HUES6 (cell line): ENCODE measurements around the gene GFRA3.

ENCODE experiments used
- H3K27ac ChIP-seq: 2 replicates; pipeline ENCODE4 v1.7.0; 2013; ENCODE audit warnings: low read depth, mild to moderate bottlenecking, low read length, inconsistent platforms
- H3K27me3 ChIP-seq: 2 replicates; pipeline ENCODE4 v1.6.1; 2013; ENCODE audit warnings: low read length; ENCODE audit not compliant: control insufficient read depth, insufficient read depth
- H3K36me3 ChIP-seq: 2 replicates; pipeline ENCODE4 v1.6.1; 2013; ENCODE audit warnings: low read length; ENCODE audit not compliant: control insufficient read depth, insufficient read depth
- H3K4me1 ChIP-seq: 2 replicates; pipeline ENCODE4 v1.6.1; 2013; ENCODE audit warnings: low read length; ENCODE audit not compliant: control insufficient read depth, insufficient read depth
- H3K4me3 ChIP-seq: 2 replicates; pipeline ENCODE4 v1.5.1; 2013; ENCODE audit warnings: low read depth, low read length
- H3K9ac ChIP-seq: one replicate; pipeline ENCODE4 v1.6.1; 2013; ENCODE audit warnings: mild to moderate bottlenecking, low read length
- H3K9me3 ChIP-seq: 2 replicates; pipeline ENCODE4 v1.6.1; 2013; ENCODE audit warnings: low read depth, low read length; ENCODE audit not compliant: control insufficient read depth, insufficient read depth

GFRA3 gene

DNA sequence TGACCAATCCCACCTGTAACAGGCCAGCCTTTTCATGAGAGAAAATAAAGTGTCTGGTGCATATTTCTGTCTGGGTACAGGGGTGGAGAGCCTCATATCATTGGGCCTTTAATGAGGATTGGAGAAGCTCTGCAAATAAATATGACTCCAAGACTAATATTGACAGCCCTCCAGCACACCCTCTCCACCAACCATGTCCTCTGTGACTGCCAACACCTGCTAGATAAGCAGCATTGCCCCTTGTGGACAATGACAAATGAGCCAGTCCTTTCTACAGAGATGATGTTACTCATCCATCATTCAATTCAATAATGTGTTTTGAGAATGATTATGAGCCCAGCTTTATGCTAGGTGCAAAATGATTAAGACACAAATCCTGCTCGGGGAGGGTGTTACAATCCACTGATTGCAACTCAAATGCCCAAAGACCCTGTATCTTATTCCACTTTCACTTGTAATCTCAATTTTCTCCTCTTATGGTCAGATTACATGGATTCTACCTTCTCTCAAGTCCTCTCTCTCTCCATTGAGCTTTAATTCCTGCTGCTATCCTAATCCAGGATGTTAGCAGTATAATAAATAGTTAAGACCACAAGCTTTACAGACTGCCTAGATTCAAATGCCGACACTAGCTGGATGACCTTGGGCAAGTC, 2.1 kb upstream of the GFRA3 start:
- Histone ChIP-seq H3K4me3 (no peak overlapping the region), H3K27ac (no peak overlapping the region), H3K36me3 (no peaks in the 10 kb centered on the region), H3K9me3 (no peaks in the 10 kb centered on the region), H3K4me1 (peaks cover 16% of the 10 kb centered on the region), H3K9ac (no peak overlapping the region), H3K27me3 (peaks cover 35% of the 10 kb centered on the region)

GRCh38 chr5:138275895-138276294, 1.5 kb upstream of the GFRA3 start:
- Histone ChIP-seq H3K36me3 (no peaks in the 10 kb centered on the region), H3K27ac (no peak overlapping the region), H3K4me3 (no peak overlapping the region)

DNA sequence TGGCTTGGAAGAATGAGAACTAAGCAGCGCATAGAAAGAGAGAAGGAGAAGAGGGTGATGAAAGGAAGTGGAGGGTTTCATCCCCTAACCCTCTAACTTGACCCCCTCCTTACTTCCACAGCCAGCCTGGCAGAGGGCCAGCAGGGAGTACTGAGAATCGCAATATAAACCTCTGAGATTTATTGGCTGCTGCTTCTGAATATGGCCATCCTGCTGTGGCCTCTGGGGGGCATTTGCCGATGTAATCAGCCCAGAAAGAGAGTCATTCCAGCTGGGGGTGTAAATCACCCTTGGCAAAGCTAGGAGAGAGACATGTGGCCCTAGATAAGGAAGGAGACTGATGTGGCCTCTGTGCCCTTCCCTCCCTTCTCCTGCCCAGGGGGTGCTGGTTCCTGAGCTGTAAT, 960 bp upstream of the GFRA3 start:
- H3K27me3 ChIP-seq: peaks cover 35% of the 10 kb centered on the region

More at GRCh38 chr5:138275895-138276294, 1.5 kb upstream of the GFRA3 start:
- Histone ChIP-seq H3K4me1 (peaks cover 16% of the 10 kb centered on the region), H3K27me3 (peaks cover 35% of the 10 kb centered on the region), H3K9ac (no peak overlapping the region), H3K9me3 (no peaks in the 10 kb centered on the region)

GRCh38 chr5:138273834-138274188, 610 bp downstream of the GFRA3 start:
- no peak overlapping the region for H3K9ac ChIP-seq
- peaks cover 35% of the 10 kb centered on the region for H3K27me3 ChIP-seq
- no peaks in the 10 kb centered on the region for H3K36me3 ChIP-seq
- H3K27ac ChIP-seq: no peak overlapping the region
- no peaks in the 10 kb centered on the region for H3K9me3 ChIP-seq
- peaks cover 16% of the 10 kb centered on the region for H3K4me1 ChIP-seq
- H3K4me3 ChIP-seq: peak overlapping the region; percentile 72

More for the DNA sequence above, 960 bp upstream of the GFRA3 start:
- no peak overlapping the region for H3K9ac ChIP-seq
- H3K4me1 ChIP-seq: peaks cover 16% of the 10 kb centered on the region
- H3K36me3 ChIP-seq: no peaks in the 10 kb centered on the region
- no peak overlapping the region for H3K27ac ChIP-seq
- H3K4me3 ChIP-seq: no peak overlapping the region
- H3K9me3 ChIP-seq: no peaks in the 10 kb centered on the region

- Histone ChIP-seq H3K9ac (no peak overlapping the region), H3K4me1 (peaks cover 16% of the 10 kb centered on the region), H3K4me3 (no peak overlapping the region), H3K27ac (no peak overlapping the region), H3K9me3 (no peaks in the 10 kb centered on the region), H3K27me3 (peaks cover 35% of the 10 kb centered on the region), H3K36me3 (no peaks in the 10 kb centered on the region)
Observed at GRCh38 chr5:138272681-138273080, 1.7 kb downstream of the GFRA3 start.

DNA sequence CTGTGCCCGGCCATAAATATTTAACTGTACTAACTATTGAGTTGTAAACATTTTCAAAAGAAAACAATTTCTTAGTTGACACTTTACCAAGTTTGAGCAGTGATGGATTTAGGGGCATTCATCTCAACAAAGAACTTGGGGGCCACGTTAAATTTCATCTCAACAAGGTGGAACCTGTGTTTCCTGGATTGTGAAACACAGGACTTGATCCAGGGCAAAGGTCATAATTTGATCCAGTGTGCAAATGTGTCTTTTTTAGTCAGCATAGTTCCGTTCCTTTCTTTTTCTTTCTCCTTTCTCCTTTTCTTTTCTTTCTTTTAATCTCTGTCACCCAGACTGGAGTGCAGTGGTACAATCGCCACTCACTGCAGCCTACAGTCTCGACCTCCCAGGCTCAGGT, 3.1 kb downstream of the GFRA3 start:
- Histone ChIP-seq H3K4me3 (no peak overlapping the region), H3K9ac (no peak overlapping the region), H3K36me3 (no peaks in the 10 kb centered on the region), H3K4me1 (peaks cover 16% of the 10 kb centered on the region), H3K9me3 (no peaks in the 10 kb centered on the region), H3K27ac (no peak overlapping the region), H3K27me3 (peaks cover 35% of the 10 kb centered on the region)

DNA sequence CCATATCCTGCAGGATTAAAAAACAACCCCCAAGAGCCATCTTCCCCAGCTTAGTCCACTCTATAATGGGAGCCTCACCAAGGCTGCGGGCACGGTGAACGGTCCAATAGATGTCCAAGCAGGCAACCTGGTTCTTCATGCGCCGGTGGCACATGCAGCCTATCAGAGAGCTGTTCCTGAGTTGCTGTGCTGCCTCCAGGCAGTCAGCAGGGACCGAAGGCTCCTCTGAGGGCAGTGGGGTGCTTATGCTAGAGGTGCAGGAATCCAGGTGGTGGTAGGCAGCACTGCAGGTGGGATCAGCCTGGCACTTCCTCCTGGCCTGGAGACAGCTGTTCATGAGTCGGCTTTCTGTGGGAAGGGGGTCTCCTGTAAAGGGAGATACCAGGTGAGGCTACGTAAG, 10.2 kb downstream of the GFRA3 start:
- no peaks in the 10 kb centered on the region for H3K9me3 ChIP-seq
- H3K27me3 ChIP-seq: no peaks in the 10 kb centered on the region
- H3K27ac ChIP-seq: no peak overlapping the region
- 0 out of 2 replicates have a peak, but pooled peaks cover 3% of the 10 kb centered on the region for H3K4me1 ChIP-seq
- no peak overlapping the region for H3K4me3 ChIP-seq
- no peaks in the 10 kb centered on the region for H3K36me3 ChIP-seq
- H3K9ac ChIP-seq: no peak overlapping the region

DNA sequence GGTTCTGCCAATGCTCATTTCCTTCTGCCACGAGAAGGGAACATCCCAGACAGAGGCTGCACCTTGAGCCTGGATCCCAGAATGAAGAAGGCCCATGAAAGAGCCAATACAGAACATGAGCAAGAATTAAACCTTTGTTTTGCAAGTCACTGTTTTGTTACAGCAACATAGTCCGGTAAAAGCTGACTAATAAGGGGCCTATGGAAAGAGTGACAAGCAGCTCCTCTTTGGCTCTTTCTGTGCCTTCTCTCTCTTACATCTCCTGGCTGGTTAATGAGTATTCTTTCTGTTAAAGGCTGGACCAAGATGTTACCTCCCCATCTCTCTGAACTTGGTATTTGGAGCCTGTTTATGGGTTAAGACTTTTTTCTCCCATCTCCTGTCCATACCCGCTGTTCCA, 10.8 kb downstream of the GFRA3 start:
- Histone ChIP-seq H3K36me3 (no peaks in the 10 kb centered on the region), H3K27ac (no peak overlapping the region), H3K4me3 (no peak overlapping the region), H3K4me1 (0 out of 2 replicates have a peak, but pooled peaks cover 3% of the 10 kb centered on the region), H3K9ac (no peak overlapping the region), H3K9me3 (no peaks in the 10 kb centered on the region), H3K27me3 (no peaks in the 10 kb centered on the region)

- H3K4me1 ChIP-seq: no peaks in the 10 kb centered on the region
- no peak overlapping the region for H3K9ac ChIP-seq
- H3K4me3 ChIP-seq: no peak overlapping the region
- H3K27me3 ChIP-seq: no peaks in the 10 kb centered on the region; the same call in 1 of the 2 replicates
- no peaks in the 10 kb centered on the region for H3K36me3 ChIP-seq
- H3K9me3 ChIP-seq: no peaks in the 10 kb centered on the region
- no peak overlapping the region for H3K27ac ChIP-seq
Observed at GRCh38 chr5:138258704-138259292, 15.6 kb downstream of the GFRA3 start.

GRCh38 chr5:138257583-138257982, 16.8 kb downstream of the GFRA3 start:
- H3K36me3 ChIP-seq: no peaks in the 10 kb centered on the region
- H3K4me1 ChIP-seq: no peaks in the 10 kb centered on the region
- no peak overlapping the region for H3K9ac ChIP-seq
- H3K4me3 ChIP-seq: no peak overlapping the region
- no peak overlapping the region for H3K27ac ChIP-seq
- no peaks in the 10 kb centered on the region; the same call in 1 of the 2 replicates for H3K27me3 ChIP-seq
- no peaks in the 10 kb centered on the region for H3K9me3 ChIP-seq

GRCh38 chr5:138252944-138253343, 21.5 kb downstream of the GFRA3 start:
- H3K9ac ChIP-seq: no peak overlapping the region
- H3K27me3 ChIP-seq: no peaks in the 10 kb centered on the region; the same call in 1 of the 2 replicates
- H3K36me3 ChIP-seq: no peaks in the 10 kb centered on the region
- H3K27ac ChIP-seq: no peak overlapping the region
- no peaks in the 10 kb centered on the region for H3K9me3 ChIP-seq
- H3K4me3 ChIP-seq: no peak overlapping the region
- no peaks in the 10 kb centered on the region for H3K4me1 ChIP-seq
